Right cardiac atrium (tissue), 5 donors: ENCODE measurements around the gene IHH. TPM values are rescaled to one million over a fixed set of nuclear protein-coding genes. Genes with fewer than 3 reads are reported as not detected.

ENCODE experiments used
- ATAC-seq, 2 donors: fragments of 200-7000 bp; cut with Tn5 transposase; one replicate each; pipeline versions ENCODE4 v1.8.0 to v1.9.1; 2020; ENCODE audit warnings: moderate library complexity in 2 of 2, mild to moderate bottlenecking in 1 of 2
- DNase-seq, 3 donors: peaks; one replicate each; pipeline ENCODE4 v3.0.0-alpha.2; 2020
- H3K27ac ChIP-seq: one replicate; pipeline ENCODE4 v1.5.1; 2013; ENCODE audit warnings: mild to moderate bottlenecking, low read length, control low read depth, moderate library complexity
- H3K27me3 ChIP-seq: one replicate; pipeline ENCODE4 v1.6.1; 2013; ENCODE audit not compliant: control insufficient read depth, insufficient read depth
- H3K4me1 ChIP-seq: one replicate; pipeline ENCODE4 v1.6.1; 2013; ENCODE audit warnings: low read length; ENCODE audit not compliant: control insufficient read depth, insufficient read depth
- H3K4me3 ChIP-seq: one replicate; pipeline ENCODE4 v1.5.1; 2013; ENCODE audit warnings: low read length, control low read depth
- H3K9me3 ChIP-seq: one replicate; pipeline ENCODE4 v1.6.1; 2013; ENCODE audit warnings: low read length; ENCODE audit not compliant: control insufficient read depth
- WGBS: extraction: QIAGEN DNeasy Blood & Tissue Kit; methylation state at CpG from one replicate; pipeline ENCODE4 v1.1.7; 2013; 5-methylcytosine and 5-hydroxymethylcytosine counted together
- intact Hi-C, 4 donors: fragments of 100-400 bp; cut with DNase I; formaldehyde crosslinking; loops; one replicate each; pipeline versions ENCODE4 v1.11.0 to v1.14.0; 2022 to 2023
- polyA plus RNA-seq: library from polyadenylated mRNA; stranded (reverse); fragments of 200-250 nt; gene quantifications from one replicate; pipeline ENCODE4 v1.2.3, GENCODE V29; 2013
- total RNA-seq, 4 donors: library from RNA; stranded (reverse); fragmentation: NEBNext Ultra II Directional; extraction: Animal tissue kit (Norgen Biotek cat#: 25700); gene quantifications; one replicate each; pipeline ENCODE4 v1.2.1, GENCODE V29; 2021
- donor health status: healthy with polysubstance abuse.
- donor health status: DM: no; HTN: yes; CAD: no.
- donor health status: DM: no; HTN: no; CAD: no.
- donor health status: DM: no; HTN: yes; CAD: no; lungs with severe emphysema.
- donor health status: DM: yes; HTN: yes; CAD: no.

Gene IHH
- total and polyA plus RNA-seq, 5 donors, result 0.05 TPM; not detected in 4

DNA sequence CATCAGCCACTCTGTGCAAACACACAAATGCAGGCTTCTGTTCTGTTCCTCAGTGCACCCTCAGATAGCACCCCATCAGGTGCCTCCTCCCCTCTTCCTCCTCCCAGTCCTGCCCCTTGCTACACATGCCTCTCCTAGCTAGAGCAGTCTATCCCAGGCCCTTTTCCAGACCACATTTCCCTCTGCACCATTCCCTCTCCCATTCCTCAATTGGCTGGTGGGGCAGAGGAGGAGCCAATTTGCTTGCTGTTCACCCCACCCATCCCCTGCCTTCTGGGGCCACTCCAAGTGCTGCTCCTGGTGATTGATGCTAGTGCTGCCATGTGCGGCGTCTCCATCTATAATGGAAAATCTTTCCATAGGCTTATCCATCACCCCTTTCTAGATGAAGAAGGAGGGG lies 24.8 kb downstream of the IHH start:
- no peak for ATAC-seq
- intact Hi-C loops, result no loop called here
- no peak for DNase-seq
- Histone ChIP-seq H3K4me1 (no peaks in the 10 kb centered on the region), H3K27ac (no peak overlapping the region), H3K27me3 (no peaks in the 10 kb centered on the region), H3K4me3 (no peak overlapping the region), H3K9me3 (no peaks in the 10 kb centered on the region)
- 76% methylated on average over 2 of the region's 2 CpGs for WGBS

DNA sequence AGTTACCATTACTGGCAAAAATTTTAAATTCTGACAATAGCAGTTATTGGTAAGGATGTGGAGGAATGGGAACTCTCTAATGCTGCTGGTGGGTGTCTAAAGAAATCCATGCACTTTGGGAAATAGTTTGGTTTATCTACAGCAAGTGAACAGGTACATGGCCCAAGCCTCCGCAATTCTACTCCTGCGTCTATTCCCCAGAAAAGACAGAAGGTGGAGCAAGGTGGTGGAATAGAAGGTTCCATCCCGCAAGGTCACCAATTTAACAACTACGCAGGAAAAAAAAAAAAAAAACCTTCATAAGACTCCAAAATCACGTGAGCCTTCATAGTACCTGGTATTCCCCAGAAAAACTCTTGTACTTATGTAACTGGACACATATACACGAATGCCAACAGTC lies 25.9 kb downstream of the IHH start:
- H3K4me3 ChIP-seq, result no peak overlapping the region
- ATAC-seq, result no peak
- intact Hi-C loops, result no loop called here
- no peak for DNase-seq
- 53% methylated on average over 6 of the region's 6 CpGs for WGBS
- H3K27ac ChIP-seq, result no peak overlapping the region
- no peaks in the 10 kb centered on the region for H3K9me3 ChIP-seq
- H3K4me1 ChIP-seq, result no peaks in the 10 kb centered on the region
- no peaks in the 10 kb centered on the region for H3K27me3 ChIP-seq

DNA sequence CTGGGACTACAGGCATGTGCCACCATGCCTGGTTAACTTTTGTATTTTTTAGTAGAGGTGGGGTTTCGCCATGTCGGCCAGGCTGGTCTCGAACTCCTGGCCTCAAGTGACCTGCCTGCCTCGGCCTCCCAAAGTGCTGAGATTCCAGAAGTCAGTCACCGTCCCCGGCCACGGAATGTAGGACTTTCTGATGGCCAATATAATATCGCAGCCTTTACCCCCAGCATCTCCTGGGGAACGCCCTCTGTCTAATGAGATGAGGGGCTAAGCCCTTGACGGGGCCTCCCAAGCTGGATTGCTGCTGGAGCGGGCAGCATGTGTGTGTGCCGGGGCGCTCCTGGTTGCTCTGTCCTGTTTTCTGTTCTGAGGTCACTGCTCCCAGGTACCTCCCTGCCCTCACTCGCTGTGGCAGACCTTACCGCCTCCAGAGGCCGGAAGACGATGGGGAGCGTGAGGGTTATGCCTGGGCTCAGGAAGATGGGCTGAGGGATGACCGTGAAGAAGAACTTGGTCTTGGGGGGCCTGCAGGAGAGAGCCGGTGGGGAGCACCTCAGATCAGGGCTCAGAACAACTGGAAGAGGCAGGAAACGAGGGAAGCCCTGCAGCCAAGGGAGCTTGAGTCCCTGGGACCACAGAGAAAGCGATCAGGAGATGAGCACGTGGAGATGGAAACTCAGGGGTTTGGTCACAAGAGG lies 28.5 kb downstream of the IHH start:
- DNase-seq, result no peak
- Histone ChIP-seq H3K4me3 (no peak overlapping the region), H3K9me3 (no peaks in the 10 kb centered on the region), H3K27me3 (no peaks in the 10 kb centered on the region), H3K27ac (no peak overlapping the region), H3K4me1 (no peaks in the 10 kb centered on the region)
- intact Hi-C loops, result no loop called here
- ATAC-seq, result no peak
- WGBS, result 81% methylated on average over 23 of the region's 23 CpGs

DNA sequence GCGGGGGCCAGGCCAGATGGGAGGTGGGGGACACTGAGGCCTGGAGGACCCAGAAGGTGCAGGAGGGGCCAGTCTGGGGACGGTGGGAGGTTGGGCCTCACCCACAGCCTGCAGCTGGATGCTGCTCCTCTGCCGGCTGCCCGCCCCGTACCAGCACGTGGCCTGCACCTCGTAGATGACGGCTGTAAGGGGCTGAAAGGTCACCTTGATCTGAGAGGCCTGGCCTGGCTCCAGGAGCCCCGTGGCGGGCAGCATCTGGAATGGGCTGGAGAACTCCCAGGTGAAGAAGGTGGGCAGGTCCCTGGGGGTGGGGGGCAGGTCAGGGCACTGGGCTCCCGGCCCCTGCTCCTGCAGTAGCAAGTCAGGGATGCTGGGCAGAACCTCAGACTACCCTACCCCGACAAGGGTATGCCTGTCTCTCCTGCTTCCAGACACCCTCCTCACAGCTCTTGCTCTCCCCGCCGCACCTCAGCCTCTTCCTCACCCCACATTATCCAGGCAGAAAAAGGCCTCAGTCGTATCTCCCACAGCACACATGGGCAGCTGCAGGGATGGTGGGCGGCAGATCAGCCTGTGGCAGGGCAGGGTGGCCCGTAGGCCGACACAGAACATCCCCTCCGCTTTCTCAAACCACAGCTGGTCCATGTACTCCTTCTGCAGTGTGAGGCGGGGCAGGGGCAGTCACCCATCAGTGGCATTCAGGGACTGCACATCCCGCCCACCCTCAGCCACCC lies 29.5 kb downstream of the IHH start:
- Histone ChIP-seq H3K27ac (no peak overlapping the region), H3K9me3 (no peaks in the 10 kb centered on the region), H3K27me3 (no peaks in the 10 kb centered on the region), H3K4me3 (no peak overlapping the region), H3K4me1 (no peaks in the 10 kb centered on the region)
- ATAC-seq, result no peak
- WGBS, result 66% methylated on average over 21 of the region's 21 CpGs
- DNase-seq, result no peak
- intact Hi-C loops, result no loop called here

DNA sequence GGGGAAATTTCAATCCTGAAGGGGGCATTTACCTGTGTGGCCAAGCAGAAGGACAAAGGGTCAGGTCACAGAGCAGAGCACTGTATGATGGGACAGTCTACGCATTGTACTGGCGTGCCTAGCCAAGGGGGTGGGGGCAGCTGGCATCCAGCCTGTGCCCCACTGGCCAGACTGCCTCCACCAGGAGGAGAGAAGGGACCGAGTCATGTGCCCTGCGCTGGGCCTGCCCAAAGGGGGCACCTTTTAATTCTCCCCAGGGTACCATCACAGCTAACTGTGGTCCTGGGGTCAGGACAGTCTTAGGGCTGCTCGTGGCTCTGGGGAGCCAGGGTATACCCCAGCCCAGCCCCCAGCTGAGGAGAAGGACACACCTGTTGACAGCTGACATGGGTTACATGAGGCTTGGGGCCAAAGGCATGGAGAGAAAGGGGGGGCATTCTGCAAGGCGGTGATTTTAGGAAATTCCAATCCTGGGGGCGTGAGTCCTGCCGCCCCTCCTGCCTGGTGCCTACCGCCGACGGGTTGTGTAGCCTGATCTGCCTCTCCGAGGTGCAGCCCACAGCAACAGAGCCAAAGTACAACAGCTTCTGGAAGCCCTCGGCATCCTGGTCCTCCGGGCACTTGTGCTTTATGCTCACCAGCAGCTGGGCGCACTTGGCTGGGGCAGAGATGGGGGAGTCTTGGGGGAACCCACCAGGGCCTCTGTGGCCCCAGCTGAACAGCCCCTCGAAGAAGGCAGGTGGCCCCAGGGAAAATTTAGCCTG lies 30.4 kb downstream of the IHH start:
- no peaks in the 10 kb centered on the region for H3K27me3 ChIP-seq
- ATAC-seq (peak in 1 of 2 donors; percentile 28), DNase-seq (no peak)
- H3K27ac ChIP-seq, result no peak overlapping the region
- H3K4me3 ChIP-seq, result no peak overlapping the region
- intact Hi-C loops, result no loop called here
- no peaks in the 10 kb centered on the region for H3K4me1 ChIP-seq
- H3K9me3 ChIP-seq, result no peaks in the 10 kb centered on the region
- 77% methylated on average over 16 of the region's 16 CpGs for WGBS

DNA sequence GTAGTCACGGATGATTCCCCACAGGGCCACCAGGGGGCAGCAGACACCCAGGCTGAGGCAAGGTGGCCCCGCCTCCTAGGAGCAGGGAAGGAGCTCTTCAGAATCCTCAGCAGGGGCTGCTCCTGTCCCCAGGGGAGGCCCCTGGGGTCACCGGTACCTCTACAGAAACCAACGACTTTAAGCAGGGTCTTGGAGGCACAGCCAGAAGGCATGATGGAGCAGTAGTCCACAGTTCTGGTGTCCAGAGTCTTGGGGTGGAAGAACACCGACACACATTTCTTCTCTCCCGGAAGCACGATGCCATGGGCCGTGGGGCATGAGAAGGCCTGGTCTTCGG lies 30.9 kb downstream of the IHH start:
- H3K27me3 ChIP-seq, result no peaks in the 10 kb centered on the region
- WGBS, result 38% methylated on average over 9 of the region's 9 CpGs
- no peaks in the 10 kb centered on the region for H3K9me3 ChIP-seq
- H3K4me1 ChIP-seq, result no peaks in the 10 kb centered on the region
- H3K4me3 ChIP-seq, result no peak overlapping the region
- H3K27ac ChIP-seq, result no peak overlapping the region
- DNase-seq, result peak; percentile 72 to 89 (median 89)
- intact Hi-C loops, result loop anchor here in 1 of 4 donors (5.0 kb wide), 1 partner anchor 123 kb away; no protein-coding TSS in a partner anchor
- peak; percentile 82 to 85 for ATAC-seq

DNA sequence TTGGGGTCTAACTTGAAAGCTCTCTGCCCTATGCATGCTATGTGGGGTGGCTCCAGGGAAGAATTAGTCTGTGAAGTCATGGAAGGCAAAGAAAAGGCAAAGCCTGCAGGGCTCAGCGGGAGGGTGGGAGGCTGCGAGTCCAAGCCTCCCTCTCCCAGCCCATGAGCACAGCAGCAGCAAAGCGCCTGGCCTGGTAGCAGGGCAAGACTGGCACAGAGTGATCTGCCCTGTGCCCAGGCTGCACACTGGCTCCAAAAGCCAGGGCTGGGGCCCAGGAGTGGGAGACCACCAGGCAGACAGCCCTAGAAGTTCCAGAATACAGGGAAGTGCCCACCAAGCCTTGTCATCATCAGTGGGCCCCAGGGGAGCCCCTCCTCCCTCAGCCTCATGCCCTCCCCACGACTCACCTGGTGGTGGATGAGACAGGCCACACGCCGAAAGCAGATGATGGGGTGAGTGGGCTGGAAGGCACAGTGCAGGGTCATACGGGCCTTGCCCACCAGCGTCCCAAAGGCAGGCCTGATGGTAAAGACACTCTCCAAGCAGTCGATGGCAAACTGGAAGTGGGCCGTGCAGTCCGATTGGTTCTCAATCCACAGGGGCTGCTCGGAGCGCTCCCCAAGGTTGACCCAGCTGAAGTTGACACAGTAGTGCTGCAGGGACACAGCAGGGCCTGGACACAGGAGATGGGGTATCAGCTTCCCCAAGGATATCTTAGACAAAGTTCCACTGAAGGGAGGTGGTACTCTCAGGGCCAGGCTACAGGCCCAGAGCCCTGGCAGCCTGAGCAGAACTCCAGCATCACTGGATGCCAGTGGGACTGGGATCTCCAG lies 31.5 kb downstream of the IHH start:
- no peaks in the 10 kb centered on the region for H3K27me3 ChIP-seq
- no peak for DNase-seq
- no peaks in the 10 kb centered on the region for H3K4me1 ChIP-seq
- no peak for ATAC-seq
- no peaks in the 10 kb centered on the region for H3K9me3 ChIP-seq
- H3K27ac ChIP-seq, result no peak overlapping the region
- intact Hi-C loops, result loop anchor here in 1 of 4 donors (5.0 kb wide), 1 partner anchor 123 kb away; no protein-coding TSS in a partner anchor
- H3K4me3 ChIP-seq, result no peak overlapping the region
- 67% methylated on average over 13 of the region's 13 CpGs for WGBS

DNA sequence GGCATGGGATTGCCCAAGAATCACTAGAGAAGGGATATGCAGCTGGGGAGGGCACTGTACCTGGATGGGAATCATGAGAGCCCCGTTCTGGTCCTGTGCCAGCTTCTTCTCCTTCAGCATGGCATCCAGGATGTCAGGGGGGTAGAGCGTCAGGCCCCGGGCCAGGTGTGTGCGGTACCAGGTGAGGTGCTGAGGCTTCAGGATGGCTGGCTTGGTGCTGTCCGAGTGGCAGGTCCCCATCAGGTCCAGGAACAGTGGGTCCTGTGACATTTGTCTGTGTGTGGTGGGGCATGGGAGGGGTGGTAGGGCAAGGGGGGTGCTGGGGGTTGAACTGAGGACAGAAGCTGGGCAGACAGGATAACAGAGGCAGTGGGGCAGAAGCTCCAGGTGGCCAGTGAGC lies 32.6 kb downstream of the IHH start:
- DNase-seq (no peak), ATAC-seq (no peak)
- 75% methylated on average over 5 of the region's 5 CpGs for WGBS
- Histone ChIP-seq H3K4me3 (no peak overlapping the region), H3K27me3 (no peaks in the 10 kb centered on the region), H3K9me3 (no peaks in the 10 kb centered on the region), H3K27ac (no peak overlapping the region), H3K4me1 (no peaks in the 10 kb centered on the region)
- intact Hi-C loops, result loop anchor here in 1 of 4 donors (5.0 kb wide), 1 partner anchor 124 kb away; no protein-coding TSS in a partner anchor

DNA sequence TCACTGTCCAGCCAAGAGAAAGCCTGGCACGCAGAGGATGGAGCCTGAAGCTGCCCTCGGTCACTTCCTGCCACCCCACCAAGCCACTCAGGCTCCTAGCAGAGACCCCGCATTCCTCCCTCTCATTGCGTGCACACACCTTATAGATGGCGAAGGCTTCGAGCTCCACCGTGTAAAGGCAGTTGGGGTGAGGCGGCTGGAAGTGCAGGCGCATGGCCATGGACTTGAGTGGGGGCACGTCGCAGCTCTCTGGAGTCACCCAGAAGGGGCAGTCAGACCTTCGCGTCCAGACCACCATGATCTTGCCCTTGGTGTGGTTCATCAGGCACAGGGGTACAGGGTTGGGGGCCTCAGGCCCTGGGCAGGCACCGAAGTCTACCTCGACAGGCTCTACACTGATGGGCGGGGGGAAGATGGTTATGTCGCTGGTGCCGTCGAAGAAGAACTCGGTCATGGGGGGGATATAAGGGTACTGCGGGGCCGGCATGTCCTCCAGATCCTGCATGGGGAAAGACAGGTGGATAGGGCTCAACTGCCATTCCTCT lies 33.1 kb downstream of the IHH start:
- Histone ChIP-seq H3K4me1 (no peaks in the 10 kb centered on the region), H3K27me3 (no peaks in the 10 kb centered on the region), H3K27ac (no peak overlapping the region), H3K4me3 (no peak overlapping the region), H3K9me3 (no peaks in the 10 kb centered on the region)
- 89% methylated on average over 22 of the region's 22 CpGs for WGBS
- intact Hi-C loops, result loop anchor here in 1 of 4 donors (5.0 kb wide), 1 partner anchor 125 kb away; no protein-coding TSS in a partner anchor
- DNase-seq (no peak), ATAC-seq (no peak)

DNA sequence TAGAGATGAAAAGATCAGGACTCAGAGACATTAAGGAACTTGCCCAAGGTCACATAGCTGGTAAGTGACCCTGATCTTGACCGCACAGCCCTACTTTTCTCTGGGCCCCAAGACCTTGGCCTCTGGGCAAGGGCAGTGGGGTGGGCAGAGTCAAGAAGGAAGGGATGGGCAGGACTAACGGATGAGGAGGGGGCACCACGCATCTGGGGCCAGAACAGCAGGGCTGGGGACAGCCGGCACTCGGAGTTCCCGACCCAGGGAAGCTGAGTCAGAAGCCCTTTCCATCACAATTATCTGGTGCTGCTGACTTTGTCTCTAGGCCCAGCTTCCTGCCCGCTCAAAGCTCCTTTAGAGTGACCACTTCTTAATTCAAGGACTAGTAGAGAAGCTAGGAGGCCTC lies 33.8 kb downstream of the IHH start:
- Histone ChIP-seq H3K4me1 (no peaks in the 10 kb centered on the region), H3K4me3 (no peak overlapping the region), H3K9me3 (no peaks in the 10 kb centered on the region), H3K27ac (no peak overlapping the region), H3K27me3 (no peaks in the 10 kb centered on the region)
- DNase-seq, result no peak
- 72% methylated on average over 7 of the region's 7 CpGs for WGBS
- intact Hi-C loops, result loop anchor here in 1 of 4 donors (5.0 kb wide), 1 partner anchor 125 kb away; no protein-coding TSS in a partner anchor
- no peak for ATAC-seq
